Kasumi-1 (cell line): ENCODE measurements around the gene GFRA1.

ENCODE experiments used
- DNase-seq, 2 experiments: peaks; one replicate each; lab custom pipeline; 2025; lab: John Stamatoyannopoulos, UW

Gene GFRA1

GRCh38 chr10:116241085-116241484 lies 31.9 kb downstream of the GFRA1 start:
- no peak for DNase-seq

- no peak for DNase-seq
Observed at GRCh38 chr10:116240157-116240950, 32.7 kb downstream of the GFRA1 start.

- DNase-seq, result no peak
Observed at GRCh38 chr10:116239229-116239628, 33.8 kb downstream of the GFRA1 start.

- no peak for DNase-seq
Observed at GRCh38 chr10:116237970-116238369, 35.0 kb downstream of the GFRA1 start.

- no peak for DNase-seq
Observed at GRCh38 chr10:116237260-116237659, 35.7 kb downstream of the GFRA1 start.

- no peak for DNase-seq
Observed at GRCh38 chr10:116233230-116233629, 39.8 kb downstream of the GFRA1 start.

GRCh38 chr10:116232613-116233012 lies 40.4 kb downstream of the GFRA1 start:
- DNase-seq, result no peak

- no peak for DNase-seq
Observed at GRCh38 chr10:116226766-116227165, 46.2 kb downstream of the GFRA1 start.

GRCh38 chr10:116226053-116226452 lies 47.0 kb downstream of the GFRA1 start:
- no peak for DNase-seq

- no peak for DNase-seq
Observed at GRCh38 chr10:116223289-116223688, 49.7 kb downstream of the GFRA1 start.

GRCh38 chr10:116221053-116221452 lies 52.0 kb downstream of the GFRA1 start:
- DNase-seq, result no peak

- DNase-seq, result no peak
Observed at GRCh38 chr10:116216676-116217075, 56.3 kb downstream of the GFRA1 start.

GRCh38 chr10:116215651-116216050 lies 57.4 kb downstream of the GFRA1 start:
- DNase-seq, result no peak

GRCh38 chr10:116211682-116212081 lies 61.3 kb downstream of the GFRA1 start:
- DNase-seq, result no peak

- no peak for DNase-seq
Observed at GRCh38 chr10:116210588-116211346, 62.2 kb downstream of the GFRA1 start.

GRCh38 chr10:116209781-116210180 lies 63.2 kb downstream of the GFRA1 start:
- no peak for DNase-seq

GRCh38 chr10:116208956-116209567 lies 63.9 kb downstream of the GFRA1 start:
- no peak for DNase-seq

GRCh38 chr10:116207690-116208089 lies 65.3 kb downstream of the GFRA1 start:
- DNase-seq, result no peak

GRCh38 chr10:116203661-116204060 lies 69.3 kb downstream of the GFRA1 start:
- DNase-seq, result no peak

GRCh38 chr10:116201670-116202430 lies 71.2 kb downstream of the GFRA1 start:
- no peak for DNase-seq

- DNase-seq, result no peak
Observed at GRCh38 chr10:116201011-116201410, 72.0 kb downstream of the GFRA1 start.

GRCh38 chr10:116198676-116199035 lies 74.3 kb downstream of the GFRA1 start:
- no peak for DNase-seq
